HepG2 (cell line): Measurements from ENCODE around the gene GRK3. TPM values are rescaled to one million over a fixed set of nuclear protein-coding genes. Genes with fewer than 3 reads are reported as not detected.
A peak's percentile ranks its signal among the peaks of the same experiment; 100 is the strongest.

Source experiments
- ATF2 ChIP-seq: sonication (generic); formaldehyde crosslinking; IDR thresholded peaks from 2 replicates; pipeline ENCODE4 v1.4.0; 2020; ENCODE audit warnings: missing genetic modification reagents
- CEBPB ChIP-seq: IDR thresholded peaks from 2 replicates; pipeline ENCODE4 v1.6.1; 2011; ENCODE audit warnings: low read depth, low read length, improper control_type of control experiment, borderline replicate concordance
- FOSL1 ChIP-seq: sonication (generic); formaldehyde crosslinking; IDR thresholded peaks from 2 replicates; pipeline ENCODE4 v1.9.0; 2021; ENCODE audit warnings: missing genetic modification reagents, borderline replicate concordance
- GMEB1 ChIP-seq: sonication (generic); formaldehyde crosslinking; IDR thresholded peaks from 2 replicates; pipeline ENCODE4 v1.5.1; 2020; ENCODE audit warnings: missing genetic modification reagents, mild to moderate bottlenecking, borderline replicate concordance
- HMG20A ChIP-seq: IDR thresholded peaks from 2 replicates; pipeline ENCODE4 v1.6.1; 2016; ENCODE audit warnings: borderline replicate concordance
- KAT2B ChIP-seq: fragments of 150-350 bp; IDR thresholded peaks from 2 replicates; pipeline ENCODE4 v1.6.1; 2014; ENCODE audit warnings: low read depth, low read length, borderline replicate concordance
- PHF8 ChIP-seq: sonication (generic); formaldehyde crosslinking; IDR thresholded peaks from 2 replicates; pipeline ENCODE4 v1.5.0; 2020; ENCODE audit warnings: missing genetic modification reagents
- POGZ ChIP-seq: sonication (generic); formaldehyde crosslinking; IDR thresholded peaks from 2 replicates; pipeline ENCODE4 v1.4.0; 2020; ENCODE audit warnings: mild to moderate bottlenecking, missing genetic modification reagents
- SALL1 ChIP-seq: sonication (generic); formaldehyde crosslinking; IDR thresholded peaks from 2 replicates; pipeline ENCODE4 v1.8.0; 2022; ENCODE audit warnings: mild to moderate bottlenecking, missing genetic modification reagents
- U2AF1 ChIP-seq: fragments of 200-400 bp; formaldehyde crosslinking; optimal IDR thresholded peaks from 2 replicates; pipeline ENCODE3; 2017; ENCODE audit warnings: mild to moderate bottlenecking, low read depth, low read length
- XBP1 ChIP-seq: sonication (generic); formaldehyde crosslinking; IDR thresholded peaks from 2 replicates; pipeline ENCODE4 v1.5.0; 2020; ENCODE audit warnings: missing genetic modification reagents
- ZFP91 ChIP-seq: sonication (generic); formaldehyde crosslinking; IDR thresholded peaks from 2 replicates; pipeline ENCODE4 v1.9.0; 2022; ENCODE audit warnings: missing genetic modification reagents, mild to moderate bottlenecking, borderline replicate concordance
- ZMYM4 ChIP-seq: sonication (generic); formaldehyde crosslinking; IDR thresholded peaks from 2 replicates; pipeline ENCODE4 v1.8.1; 2023; ENCODE audit warnings: mild to moderate bottlenecking, missing genetic modification reagents
- ZNF142 ChIP-seq: sonication (generic); formaldehyde crosslinking; IDR thresholded peaks from 2 replicates; pipeline ENCODE4 v1.4.0; 2020; ENCODE audit warnings: missing genetic modification reagents
- ZNF281 ChIP-seq: sonication (generic); formaldehyde crosslinking; IDR thresholded peaks from 2 replicates; pipeline ENCODE4 v1.4.0; 2020; ENCODE audit warnings: missing genetic modification reagents, borderline replicate concordance
- ZNF30 ChIP-seq: sonication (generic); formaldehyde crosslinking; IDR thresholded peaks from 2 replicates; pipeline ENCODE4 v1.5.0; 2020; ENCODE audit warnings: mild to moderate bottlenecking, missing genetic modification reagents
- ZNF615 ChIP-seq: sonication (generic); formaldehyde crosslinking; IDR thresholded peaks from 2 replicates; pipeline ENCODE4 v1.5.0; 2020; ENCODE audit warnings: mild to moderate bottlenecking, missing genetic modification reagents, borderline replicate concordance
- polyA plus RNA-seq, 8 experiments: library from polyadenylated mRNA; depleted of rRNA in 3 of 8; stranded (reverse) in 7 of 8; unstranded in 1 of 8; fragments of >200 nt; fragmentation: Illumina TruSeq in 4 of 8; extraction: Trizol in 4 of 8; gene quantifications; 2 replicates each; pipeline versions ENCODE4 v1.2.1 to v1.2.3, GENCODE V29; 2011 to 2016; ENCODE audit warnings: low read depth in 4 of 8, missing spikeins in 1 of 8, mixed read lengths in 1 of 8; ENCODE audit not compliant: insufficient read depth in 1 of 8
- total RNA-seq, 5 experiments: library from RNA; depleted of rRNA; stranded (reverse); fragments of >200 nt; fragmentation: Illumina TruSeq; extraction: Trizol; gene quantifications; 2 replicates each; pipeline ENCODE4 v1.2.3, GENCODE V29; 2016; ENCODE audit warnings: low read depth in 1 of 5

Gene GRK3
- total and polyA plus RNA-seq, 2 of the 13 experiments (the other 11 are each of a cell fraction or from before 2014, with no cell fraction given): 8.5 to 16.7 TPM

GRCh38 chr22:25666308-25666707 lies 101.8 kb downstream of the GRK3 start (continued):
- TF ChIP-seq ZFP91 (CRISPR knock-in tag) (0 out of 2 replicates have a peak, but pooled peaks have one; percentile 32), U2AF1 (no peak), ZNF281 (CRISPR knock-in tag) (peak; percentile 59; the same call in 1 of the 2 replicates), FOSL1 (CRISPR knock-in tag) (no peak), GMEB1 (CRISPR knock-in tag) (no peak), HMG20A (CRISPR knock-in tag) (peak; percentile 95), POGZ (CRISPR knock-in tag) (peak; percentile 83), CEBPB (peak; percentile 95), ATF2 (0 out of 2 replicates have a peak, but pooled peaks have one; percentile 49), ZNF142 (CRISPR knock-in tag) (no peak), PHF8 (CRISPR knock-in tag) (no peak), SALL1 (CRISPR knock-in tag) (peak; percentile 81), ZNF615 (CRISPR knock-in tag) (no peak), KAT2B (no peak), ZMYM4 (CRISPR knock-in tag) (peak; percentile 56; the same call in 1 of the 2 replicates), XBP1 (CRISPR knock-in tag) (no peak), ZNF30 (CRISPR knock-in tag) (no peak)
